K562 (cell line): ENCODE results near the gene CTAGE1. TPM values are rescaled to one million over a fixed set of nuclear protein-coding genes. Genes with fewer than 3 reads are reported as not detected.
A peak's percentile ranks its signal among the peaks of the same experiment; 100 is the strongest.

Source experiments
- ATF7 ChIP-seq: fragments of 450-650 bp; IDR thresholded peaks from 2 replicates; pipeline ENCODE4 v1.7.1; 2014; ENCODE audit warnings: mild to moderate bottlenecking, moderate library complexity
- BRD9 ChIP-seq: fragments of 450-650 bp; IDR thresholded peaks from 2 replicates; pipeline ENCODE4 v1.6.1; 2018; ENCODE audit warnings: low read depth; ENCODE audit not compliant: partially characterized antibody
- FOXJ3 ChIP-seq: sonication (generic); formaldehyde crosslinking; IDR thresholded peaks from 2 replicates; pipeline ENCODE4 v1.4.0; 2020; ENCODE audit warnings: mild to moderate bottlenecking, missing genetic modification reagents
- HMG20B ChIP-seq: fragments of 250-450 bp; sonication (Bioruptor Pico); IDR thresholded peaks from 2 replicates; pipeline ENCODE4 v1.5.0; 2021; ENCODE audit warnings: mild to moderate bottlenecking
- JUND ChIP-seq, 2 experiments: IDR thresholded peaks; 2 replicates in 1 of 2; 3 replicates in 1 of 2; pipeline ENCODE4 v1.6.1; 2011; ENCODE audit warnings: borderline replicate concordance in 2 of 2, low read depth in 2 of 2, low read length in 2 of 2, improper control_type of control experiment in 1 of 2, missing biosample characterization in 1 of 2, missing genetic modification characterization in 1 of 2, missing genetic modification reagents in 1 of 2
- PHB2 ChIP-seq: fragments of 450-650 bp; IDR thresholded peaks from 2 replicates; pipeline ENCODE4 v1.6.1; 2017; ENCODE audit warnings: low read depth
- RAD51 ChIP-seq: fragments of 450-650 bp; IDR thresholded peaks from 2 replicates; pipeline ENCODE4 v1.7.1; 2016; ENCODE audit warnings: low read depth, mild to moderate bottlenecking, borderline replicate concordance
- SMAD4 ChIP-seq: fragments of 250-450 bp; sonication (Bioruptor Pico); conservative IDR thresholded peaks from 2 replicates; pipeline ENCODE4 v1.8.0; 2021; ENCODE audit warnings: inconsistent platforms, mild to moderate bottlenecking, moderate library complexity
- TCF7 ChIP-seq: sonication (generic); IDR thresholded peaks from 2 replicates; pipeline ENCODE4 v1.6.1; 2016; ENCODE audit warnings: antibody characterized with exemption, borderline replicate concordance
- ZBED1 ChIP-seq: IDR thresholded peaks from 2 replicates; pipeline ENCODE4 v1.6.1; 2014
- ZNF165 ChIP-seq: fragments of 250-450 bp; sonication (Bioruptor Pico); IDR thresholded peaks from 2 replicates; pipeline ENCODE4 v1.4.0; 2020; ENCODE audit warnings: borderline replicate concordance
- ZNF830 ChIP-seq: fragments of 250-450 bp; sonication (Bioruptor Pico); IDR thresholded peaks from 2 replicates; pipeline ENCODE4 v1.5.0; 2021; ENCODE audit warnings: mild to moderate bottlenecking
- polyA plus RNA-seq, 8 experiments: library from polyadenylated mRNA; depleted of rRNA in 4 of 8; stranded (reverse) in 5 of 8; unstranded in 3 of 8; fragments of >200 nt; fragmentation: Nextera tagmentation in 2 of 8; fragmentation: Illumina TruSeq in 1 of 8; extraction: Ambion mirVana in 2 of 8; extraction: Trizol in 1 of 8; gene quantifications; 2 replicates each; pipeline versions ENCODE4 v1.2.1 to v1.2.3, GENCODE V29; 2011 to 2014; ENCODE audit warnings: inconsistent platforms in 1 of 8, missing spikeins in 1 of 8
- total RNA-seq, 7 experiments: library from RNA; depleted of rRNA in 6 of 7; stranded (reverse); fragments of >200 nt in 6 of 7; fragmentation: Illumina TruSeq in 2 of 7; extraction: Trizol in 2 of 7; gene quantifications; 2 replicates each; pipeline versions ENCODE4 v1.2.1 to v1.2.3, GENCODE V29; 2011 to 2021; ENCODE audit warnings: low replicate concordance in 1 of 7
- TF ChIP-seq, protein P1 (sequence below): IDR thresholded peaks from 2 replicates; pipeline ENCODE4 v1.6.1; 2012; ENCODE audit warnings: low read depth, low read length, improper control_type of control experiment, borderline replicate concordance
- TF ChIP-seq, protein P2 (sequence below): sonication (generic); formaldehyde crosslinking; IDR thresholded peaks from 2 replicates; pipeline ENCODE4 v1.8.0; 2023; ENCODE audit warnings: mild to moderate bottlenecking, missing genetic modification reagents
- TF ChIP-seq, protein P3 (sequence below): fragments of 450-650 bp; IDR thresholded peaks from 2 replicates; pipeline ENCODE4 v1.6.1; 2018; ENCODE audit not compliant: partially characterized antibody
- TF ChIP-seq, protein P4 (sequence below), 2 experiments: fragments of 200-800 bp in 1 of 2; sonication (Bioruptor generic) in 1 of 2; sonication (generic) in 1 of 2; formaldehyde crosslinking in 1 of 2; IDR thresholded peaks in 1 of 2; conservative IDR thresholded peaks in 1 of 2; 2 replicates each; pipeline versions ENCODE4 v1.5.0 to v1.6.1; 2016 to 2020; ENCODE audit warnings: missing compliant biosample characterization in 1 of 2, missing genetic modification characterization in 1 of 2, missing genetic modification reagents in 1 of 2

The CTAGE1 gene
- total and polyA plus RNA-seq, 9 of the 15 experiments (the other 6 are each of a cell fraction or from before 2014, with no cell fraction given) = not detected

DNA sequence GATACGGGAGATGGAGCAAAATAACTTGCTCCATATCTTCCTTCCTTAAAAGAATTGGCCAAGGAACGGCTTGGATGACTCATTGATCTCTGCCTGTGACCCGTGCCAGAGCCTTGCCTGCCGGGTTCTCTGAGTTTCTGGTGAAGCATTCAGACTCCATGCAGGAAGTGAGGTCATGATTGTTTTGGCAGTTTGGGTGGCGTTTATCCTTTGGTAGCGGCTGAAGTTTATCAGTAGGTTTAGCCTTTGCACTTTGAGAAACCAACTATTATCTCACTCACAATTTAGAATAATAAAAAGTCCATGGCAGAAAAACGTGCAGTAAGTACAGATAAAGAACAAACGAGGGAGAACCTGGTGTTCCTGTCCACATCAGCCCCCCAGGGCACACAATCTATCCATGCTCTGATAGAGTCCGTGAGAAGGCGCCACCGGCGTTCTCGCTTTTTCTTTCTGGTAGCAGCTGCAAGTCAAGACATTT is 15.0 kb upstream of the CTAGE1 start (continued):
- TF ChIP-seq ATF7 (peak; percentile 77; the same call in 1 of the 2 replicates), SMAD4 (CRISPR knock-in tag) (0 out of 2 replicates have a peak, but pooled peaks have one; percentile 23), BRD9 (no peak), HMG20B (CRISPR knock-in tag) (no peak), FOXJ3 (no peak), JUND (IDR thresholded peaks at IDR 0.05; ENCODE audit: borderline replicate concordance, low read depth, low read length) (peak; percentile 90), JUND (tag; IDR thresholded peaks at IDR 0.05; ENCODE audit: borderline replicate concordance, low read depth, low read length) (peak; percentile 93), ZBED1 (no peak), ZNF165 (CRISPR knock-in tag) (no peak), ZNF830 (CRISPR knock-in tag) (no peak), TCF7 (no peak), PHB2 (no peak), RAD51 (0 out of 2 replicates have a peak, but pooled peaks have one; percentile 21)
- TF ChIP-seq, protein P1, sequence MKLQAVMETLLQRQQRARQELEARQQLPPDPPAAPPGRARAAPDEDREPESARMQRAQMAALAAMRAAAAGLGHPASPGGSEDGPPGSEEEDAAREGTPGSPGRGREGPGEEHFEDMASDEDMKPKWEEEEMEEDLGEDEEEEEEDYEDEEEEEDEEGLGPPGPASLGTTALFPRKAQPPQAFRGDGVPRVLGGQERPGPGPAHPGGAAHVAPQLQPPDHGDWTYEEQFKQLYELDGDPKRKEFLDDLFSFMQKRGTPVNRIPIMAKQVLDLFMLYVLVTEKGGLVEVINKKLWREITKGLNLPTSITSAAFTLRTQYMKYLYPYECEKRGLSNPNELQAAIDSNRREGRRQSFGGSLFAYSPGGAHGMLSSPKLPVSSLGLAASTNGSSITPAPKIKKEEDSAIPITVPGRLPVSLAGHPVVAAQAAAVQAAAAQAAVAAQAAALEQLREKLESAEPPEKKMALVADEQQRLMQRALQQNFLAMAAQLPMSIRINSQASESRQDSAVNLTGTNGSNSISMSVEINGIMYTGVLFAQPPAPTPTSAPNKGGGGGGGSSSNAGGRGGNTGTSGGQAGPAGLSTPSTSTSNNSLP = no peak
- TF ChIP-seq, protein P2, sequence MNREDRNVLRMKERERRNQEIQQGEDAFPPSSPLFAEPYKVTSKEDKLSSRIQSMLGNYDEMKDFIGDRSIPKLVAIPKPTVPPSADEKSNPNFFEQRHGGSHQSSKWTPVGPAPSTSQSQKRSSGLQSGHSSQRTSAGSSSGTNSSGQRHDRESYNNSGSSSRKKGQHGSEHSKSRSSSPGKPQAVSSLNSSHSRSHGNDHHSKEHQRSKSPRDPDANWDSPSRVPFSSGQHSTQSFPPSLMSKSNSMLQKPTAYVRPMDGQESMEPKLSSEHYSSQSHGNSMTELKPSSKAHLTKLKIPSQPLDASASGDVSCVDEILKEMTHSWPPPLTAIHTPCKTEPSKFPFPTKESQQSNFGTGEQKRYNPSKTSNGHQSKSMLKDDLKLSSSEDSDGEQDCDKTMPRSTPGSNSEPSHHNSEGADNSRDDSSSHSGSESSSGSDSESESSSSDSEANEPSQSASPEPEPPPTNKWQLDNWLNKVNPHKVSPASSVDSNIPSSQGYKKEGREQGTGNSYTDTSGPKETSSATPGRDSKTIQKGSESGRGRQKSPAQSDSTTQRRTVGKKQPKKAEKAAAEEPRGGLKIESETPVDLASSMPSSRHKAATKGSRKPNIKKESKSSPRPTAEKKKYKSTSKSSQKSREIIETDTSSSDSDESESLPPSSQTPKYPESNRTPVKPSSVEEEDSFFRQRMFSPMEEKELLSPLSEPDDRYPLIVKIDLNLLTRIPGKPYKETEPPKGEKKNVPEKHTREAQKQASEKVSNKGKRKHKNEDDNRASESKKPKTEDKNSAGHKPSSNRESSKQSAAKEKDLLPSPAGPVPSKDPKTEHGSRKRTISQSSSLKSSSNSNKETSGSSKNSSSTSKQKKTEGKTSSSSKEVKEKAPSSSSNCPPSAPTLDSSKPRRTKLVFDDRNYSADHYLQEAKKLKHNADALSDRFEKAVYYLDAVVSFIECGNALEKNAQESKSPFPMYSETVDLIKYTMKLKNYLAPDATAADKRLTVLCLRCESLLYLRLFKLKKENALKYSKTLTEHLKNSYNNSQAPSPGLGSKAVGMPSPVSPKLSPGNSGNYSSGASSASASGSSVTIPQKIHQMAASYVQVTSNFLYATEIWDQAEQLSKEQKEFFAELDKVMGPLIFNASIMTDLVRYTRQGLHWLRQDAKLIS = no peak
- TF ChIP-seq, protein P3, sequence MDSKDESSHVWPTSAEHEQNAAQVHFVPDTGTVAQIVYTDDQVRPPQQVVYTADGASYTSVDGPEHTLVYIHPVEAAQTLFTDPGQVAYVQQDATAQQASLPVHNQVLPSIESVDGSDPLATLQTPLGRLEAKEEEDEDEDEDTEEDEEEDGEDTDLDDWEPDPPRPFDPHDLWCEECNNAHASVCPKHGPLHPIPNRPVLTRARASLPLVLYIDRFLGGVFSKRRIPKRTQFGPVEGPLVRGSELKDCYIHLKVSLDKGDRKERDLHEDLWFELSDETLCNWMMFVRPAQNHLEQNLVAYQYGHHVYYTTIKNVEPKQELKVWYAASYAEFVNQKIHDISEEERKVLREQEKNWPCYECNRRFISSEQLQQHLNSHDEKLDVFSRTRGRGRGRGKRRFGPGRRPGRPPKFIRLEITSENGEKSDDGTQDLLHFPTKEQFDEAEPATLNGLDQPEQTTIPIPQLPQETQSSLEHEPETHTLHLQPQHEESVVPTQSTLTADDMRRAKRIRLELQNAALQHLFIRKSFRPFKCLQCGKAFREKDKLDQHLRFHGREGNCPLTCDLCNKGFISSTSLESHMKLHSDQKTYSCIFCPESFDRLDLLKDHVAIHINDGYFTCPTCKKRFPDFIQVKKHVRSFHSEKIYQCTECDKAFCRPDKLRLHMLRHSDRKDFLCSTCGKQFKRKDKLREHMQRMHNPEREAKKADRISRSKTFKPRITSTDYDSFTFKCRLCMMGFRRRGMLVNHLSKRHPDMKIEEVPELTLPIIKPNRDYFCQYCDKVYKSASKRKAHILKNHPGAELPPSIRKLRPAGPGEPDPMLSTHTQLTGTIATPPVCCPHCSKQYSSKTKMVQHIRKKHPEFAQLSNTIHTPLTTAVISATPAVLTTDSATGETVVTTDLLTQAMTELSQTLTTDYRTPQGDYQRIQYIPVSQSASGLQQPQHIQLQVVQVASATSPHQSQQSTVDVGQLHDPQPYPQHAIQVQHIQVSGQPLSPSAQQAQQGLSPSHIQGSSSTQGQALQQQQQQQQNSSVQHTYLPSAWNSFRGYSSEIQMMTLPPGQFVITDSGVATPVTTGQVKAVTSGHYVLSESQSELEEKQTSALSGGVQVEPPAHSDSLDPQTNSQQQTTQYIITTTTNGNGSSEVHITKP = no peak
- TF ChIP-seq, protein P4, sequence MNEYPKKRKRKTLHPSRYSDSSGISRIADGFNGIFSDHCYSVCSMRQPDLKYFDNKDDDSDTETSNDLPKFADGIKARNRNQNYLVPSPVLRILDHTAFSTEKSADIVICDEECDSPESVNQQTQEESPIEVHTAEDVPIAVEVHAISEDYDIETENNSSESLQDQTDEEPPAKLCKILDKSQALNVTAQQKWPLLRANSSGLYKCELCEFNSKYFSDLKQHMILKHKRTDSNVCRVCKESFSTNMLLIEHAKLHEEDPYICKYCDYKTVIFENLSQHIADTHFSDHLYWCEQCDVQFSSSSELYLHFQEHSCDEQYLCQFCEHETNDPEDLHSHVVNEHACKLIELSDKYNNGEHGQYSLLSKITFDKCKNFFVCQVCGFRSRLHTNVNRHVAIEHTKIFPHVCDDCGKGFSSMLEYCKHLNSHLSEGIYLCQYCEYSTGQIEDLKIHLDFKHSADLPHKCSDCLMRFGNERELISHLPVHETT (CRISPR knock-in tag; conservative IDR thresholded peaks at IDR 0.05 in 1 of 2, IDR thresholded peaks at IDR 0.05 in 1 of 2) = no peak
